ENCODE results near the gene CORO1C. TPM values are rescaled to one million over a fixed set of nuclear protein-coding genes. Genes with fewer than 3 reads are reported as not detected.

Gene CORO1C
- total and polyA plus RNA-seq, 9 of the 15 experiments (the other 6 are each of a cell fraction or from before 2014, with no cell fraction given), result 55.2 to 280 (median 150) TPM

- TF ChIP-seq ATF3 (IDR thresholded peaks at IDR 0.05) (no peak), ATF3 (CRISPR knock-in tag; conservative IDR thresholded peaks at IDR 0.05) (no peak), TBL1XR1 (IDR thresholded peaks at IDR 0.05; ENCODE audit: low read length in 2 of 2) (no peak), ZNF280A (IDR thresholded peaks at IDR 0.05; ENCODE audit: low read depth, partially characterized antibody) (no peak), NCOA4 (IDR thresholded peaks at IDR 0.05; ENCODE audit: partially characterized antibody) (no peak), BRF1 (IDR thresholded peaks at IDR 0.05; ENCODE audit: borderline replicate concordance, extremely low read depth, insufficient read length) (no peak), CREM (IDR thresholded peaks at IDR 0.05; ENCODE audit: low read depth) (peak; percentile 80), MXD1 (CRISPR knock-in tag; IDR thresholded peaks at IDR 0.05; ENCODE audit: borderline replicate concordance, poor library complexity, severe bottlenecking) (no peak), ARID2 (IDR thresholded peaks at IDR 0.05) (no peak), TCF3 (CRISPR knock-in tag; IDR thresholded peaks at IDR 0.05) (peak; percentile 26; the same call in 1 of the 2 replicates), SOX6 (IDR thresholded peaks at IDR 0.05) (no peak), RREB1 (CRISPR knock-in tag; IDR thresholded peaks at IDR 0.05) (no peak), FOXA3 (CRISPR knock-in tag; conservative IDR thresholded peaks at IDR 0.05 in 1 of 2, IDR thresholded peaks at IDR 0.05 in 1 of 2) (no peak), FOXP4 (CRISPR knock-in tag; IDR thresholded peaks at IDR 0.05; ENCODE audit: borderline replicate concordance) (0 out of 2 replicates have a peak, but pooled peaks have one; percentile 20), NFATC3 (IDR thresholded peaks at IDR 0.05) (no peak)
Observed at GRCh38 chr12:108696111-108696995, 35.0 kb downstream of the CORO1C start (continued).
